ENCODE measurements around the gene GNAO1.

The GNAO1 gene

DNA sequence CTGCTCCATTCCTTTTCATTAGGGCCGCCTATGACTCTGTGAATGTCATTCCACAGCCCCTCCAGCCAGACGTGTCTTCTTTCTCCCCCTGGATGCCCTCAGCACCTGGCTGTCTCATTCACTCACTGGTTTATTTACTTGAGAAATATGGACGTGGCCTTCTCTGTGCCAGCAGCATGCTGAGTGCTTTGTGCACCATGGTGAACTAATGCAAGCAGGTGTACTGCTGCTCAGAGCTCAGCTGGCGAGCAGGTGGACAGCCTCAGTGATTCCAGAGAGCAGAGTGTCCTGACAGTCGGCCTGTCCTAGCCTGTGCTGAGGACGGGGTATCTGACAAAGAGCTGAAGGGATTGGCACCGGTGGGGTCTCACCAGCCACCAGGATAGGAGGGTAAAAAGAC is 96.7 kb downstream of the GNAO1 start:
- no peak for DNase-seq (ENCODE audit: low read depth in 1 of 2, low spot score in 1 of 2)

GRCh38 chr16:56289416-56289815 is 98.1 kb downstream of the GNAO1 start:
- no peak for DNase-seq (ENCODE audit: low read depth in 1 of 2, low spot score in 1 of 2)

DNA sequence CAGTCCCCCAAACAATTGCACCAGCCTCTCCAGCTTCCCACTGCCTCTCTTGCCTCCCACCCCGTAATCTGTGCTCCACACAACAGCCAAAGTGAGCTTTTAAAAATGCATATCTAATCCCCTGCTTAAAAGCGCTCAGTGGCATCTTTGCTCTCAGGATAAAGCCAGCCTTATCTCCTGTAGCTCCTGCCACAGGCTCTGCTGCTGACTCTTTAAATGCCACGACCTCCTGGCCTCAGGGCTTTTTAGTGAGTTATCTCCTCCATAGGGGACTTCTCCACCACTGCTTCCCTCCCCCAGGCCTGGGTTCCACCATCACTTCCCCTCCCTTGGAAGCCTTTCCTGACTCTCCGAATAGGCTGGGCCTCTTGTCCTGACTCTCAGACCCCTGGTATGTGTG is 98.6 kb downstream of the GNAO1 start:
- DNase-seq (ENCODE audit: low read depth in 1 of 2, low spot score in 1 of 2), result no peak

DNA sequence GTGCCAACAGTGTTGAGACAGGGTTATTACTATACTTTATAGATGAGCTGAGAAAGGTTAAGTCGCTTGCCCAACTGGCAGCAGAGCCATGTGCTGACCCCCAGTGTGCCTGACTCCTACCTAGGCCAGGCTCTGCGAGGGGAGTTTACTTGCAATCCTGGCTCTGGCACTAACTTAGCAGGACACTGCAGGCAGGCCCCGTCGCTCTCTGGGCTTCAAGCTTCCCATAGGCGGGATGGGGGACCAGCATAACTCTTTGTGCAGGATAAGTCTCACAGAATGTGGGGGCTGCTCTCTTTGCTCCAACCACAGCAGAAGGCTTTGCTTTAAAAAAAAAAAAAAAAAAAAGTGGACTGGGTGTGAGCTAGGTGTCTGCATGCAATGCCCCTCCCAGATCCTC is 102.7 kb downstream of the GNAO1 start:
- no peak for DNase-seq (ENCODE audit: low read depth in 1 of 2, low spot score in 1 of 2)

GRCh38 chr16:56294579-56294978 is 103.3 kb downstream of the GNAO1 start:
- DNase-seq (ENCODE audit: low read depth in 1 of 2, low spot score in 1 of 2), result no peak

DNA sequence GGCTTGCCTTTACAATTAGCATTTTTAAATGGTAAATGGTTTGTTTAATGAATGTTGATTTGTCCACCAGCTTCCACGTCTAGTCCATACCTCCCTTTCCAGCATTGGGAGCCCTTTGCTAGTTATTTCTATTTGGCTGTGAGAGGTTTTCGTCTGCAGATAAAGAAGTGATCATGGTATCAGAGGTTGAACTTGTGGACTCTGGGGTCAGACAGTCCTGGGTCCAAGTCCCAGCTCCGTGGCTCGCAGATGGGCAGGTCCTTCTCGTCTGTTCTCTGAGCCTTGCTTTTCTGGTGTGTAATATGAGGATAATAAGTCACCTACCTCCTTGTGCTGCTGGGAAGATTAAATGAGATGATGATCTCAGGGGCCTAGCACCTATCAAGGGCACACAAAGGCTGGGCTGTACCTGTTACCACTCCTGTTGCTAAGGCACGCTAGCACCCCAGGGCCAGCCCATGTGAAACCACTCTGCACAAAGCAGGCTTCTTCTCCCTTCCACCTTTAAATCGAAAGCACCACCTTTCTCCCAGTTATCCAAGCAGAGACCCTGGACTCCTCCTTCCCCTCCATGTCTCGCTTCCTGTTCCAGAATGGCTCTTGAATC is 103.9 kb downstream of the GNAO1 start:
- no peak for DNase-seq (ENCODE audit: low read depth in 1 of 2, low spot score in 1 of 2)

DNA sequence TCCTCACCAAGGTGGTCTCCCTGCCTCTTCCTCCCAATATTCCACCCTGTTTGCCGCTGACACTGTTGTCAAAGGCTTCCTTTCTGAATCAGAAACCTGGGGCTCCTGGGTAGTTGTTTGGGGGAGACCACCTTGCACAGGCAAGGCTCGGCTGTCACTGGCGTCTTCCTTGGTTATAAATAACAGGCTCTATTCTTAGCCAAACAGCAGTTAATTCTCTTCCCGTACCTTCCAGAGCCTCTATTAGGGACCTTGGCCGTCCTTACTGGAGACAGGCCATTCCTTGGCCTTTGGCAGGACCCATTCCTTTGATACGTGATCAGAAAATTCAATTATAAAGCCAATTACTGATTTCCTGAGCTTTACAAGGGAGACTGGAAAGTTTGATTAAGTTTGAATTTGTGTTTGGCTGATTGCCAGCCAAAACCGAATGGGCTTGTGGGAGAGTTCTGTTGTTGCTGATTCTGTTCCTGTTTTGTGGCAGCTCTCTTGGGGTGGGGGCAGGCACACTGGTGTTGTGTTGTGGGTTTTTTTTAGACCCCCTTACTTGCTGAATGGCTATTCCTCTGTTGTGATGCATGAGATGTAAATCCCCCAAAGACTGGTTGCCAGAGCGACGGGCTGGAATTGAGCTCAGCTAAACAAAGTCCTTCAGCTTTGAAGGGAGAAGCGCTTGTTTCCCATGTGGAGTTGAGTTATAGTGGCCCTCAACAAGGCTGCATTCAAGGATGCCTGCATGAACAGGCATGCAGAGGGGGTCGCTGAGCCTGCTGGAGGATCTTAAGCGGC is 104.6 kb downstream of the GNAO1 start:
- DNase-seq (ENCODE audit: low read depth in 1 of 2, low spot score in 1 of 2), result no peak

- DNase-seq (ENCODE audit: low read depth in 1 of 2, low spot score in 1 of 2), result no peak
Measured at GRCh38 chr16:56297684-56298083, 106.4 kb downstream of the GNAO1 start.

- DNase-seq (ENCODE audit: low read depth in 1 of 2, low spot score in 1 of 2), result no peak
Measured at GRCh38 chr16:56298116-56298515, 106.8 kb downstream of the GNAO1 start.

DNA sequence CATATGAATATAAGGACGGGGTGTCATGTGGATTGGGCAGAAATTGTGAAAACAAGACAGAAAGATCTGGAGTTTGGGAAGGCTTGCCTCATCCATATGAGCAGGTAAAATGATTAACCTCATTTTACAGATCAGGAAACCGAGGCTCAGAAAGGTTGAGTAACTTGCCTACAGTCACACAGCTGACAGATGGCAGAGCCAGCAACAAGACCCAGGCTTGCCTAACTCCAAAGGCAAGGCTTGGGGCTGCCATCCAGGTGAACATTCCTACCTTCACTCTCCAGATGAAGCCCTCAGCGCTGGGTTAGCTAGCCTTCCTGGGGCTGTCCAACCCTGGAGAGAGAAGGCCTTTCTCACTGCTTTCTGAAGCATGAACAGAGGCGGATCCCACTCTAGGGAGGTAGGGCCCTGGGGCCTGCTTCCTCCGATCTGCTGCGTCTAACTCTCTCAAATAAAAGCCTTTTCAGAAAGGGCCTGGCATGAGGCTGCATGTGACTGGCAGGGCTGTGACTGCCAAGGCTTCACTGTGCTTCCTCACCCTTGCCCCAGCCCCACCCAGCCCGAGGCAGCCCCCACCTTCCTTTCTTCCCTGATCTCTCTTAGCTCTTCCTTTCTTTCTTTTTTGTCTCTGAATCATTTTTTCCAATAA is 107.8 kb downstream of the GNAO1 start:
- no peak for DNase-seq (ENCODE audit: low read depth in 1 of 2, low spot score in 1 of 2)

- no peak for DNase-seq (ENCODE audit: low read depth in 1 of 2, low spot score in 1 of 2)
Measured at GRCh38 chr16:56300242-56300623, 108.9 kb downstream of the GNAO1 start.

- DNase-seq (ENCODE audit: low read depth in 1 of 2, low spot score in 1 of 2), result no peak
Measured at GRCh38 chr16:56300891-56301850, 109.9 kb downstream of the GNAO1 start.

DNA sequence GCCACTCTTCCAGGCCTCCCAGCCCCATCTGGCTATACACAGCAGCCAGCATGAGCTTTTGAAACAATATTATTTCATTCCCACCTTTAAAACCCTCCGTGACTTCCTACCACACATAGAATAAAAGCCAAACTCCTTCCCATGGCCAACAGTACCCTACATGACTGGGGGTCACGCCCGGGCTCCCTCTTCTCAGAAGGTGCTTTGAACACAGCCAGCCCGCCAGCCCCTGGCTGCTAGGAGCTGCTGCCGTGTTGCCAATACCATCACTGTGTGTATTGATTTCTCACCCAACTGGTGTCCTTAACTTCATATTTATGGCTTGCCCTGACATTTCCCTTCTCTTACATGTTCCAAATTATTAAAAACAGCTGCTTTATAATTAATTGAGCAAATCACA is 111.2 kb downstream of the GNAO1 start:
- no peak for DNase-seq (ENCODE audit: low read depth in 1 of 2, low spot score in 1 of 2)

GRCh38 chr16:56303066-56303715 is 111.9 kb downstream of the GNAO1 start:
- no peak for DNase-seq (ENCODE audit: low read depth in 1 of 2, low spot score in 1 of 2)

DNA sequence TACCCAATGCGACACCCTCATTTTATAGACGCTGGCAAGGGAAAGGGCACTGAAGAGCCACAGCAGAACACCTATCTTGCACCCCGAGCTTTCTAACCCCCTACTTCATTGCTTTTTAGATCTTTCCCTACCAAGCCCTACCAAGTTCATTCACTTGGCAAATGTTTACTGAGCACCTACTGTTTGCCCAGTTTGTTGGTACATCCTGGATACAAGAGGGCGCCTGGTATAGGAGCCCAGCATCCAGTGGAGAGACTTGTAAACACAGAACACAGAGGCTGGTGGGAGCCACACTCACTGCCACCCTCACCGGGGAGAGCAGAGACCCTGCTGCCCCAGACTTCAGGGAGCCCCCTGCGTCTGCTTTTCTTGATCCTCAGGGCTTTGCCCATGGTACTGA is 112.6 kb downstream of the GNAO1 start:
- no peak for DNase-seq (ENCODE audit: low read depth in 1 of 2, low spot score in 1 of 2)

- DNase-seq (ENCODE audit: low read depth in 1 of 2, low spot score in 1 of 2), result no peak
Measured at GRCh38 chr16:56305956-56306565, 114.8 kb downstream of the GNAO1 start.

DNA sequence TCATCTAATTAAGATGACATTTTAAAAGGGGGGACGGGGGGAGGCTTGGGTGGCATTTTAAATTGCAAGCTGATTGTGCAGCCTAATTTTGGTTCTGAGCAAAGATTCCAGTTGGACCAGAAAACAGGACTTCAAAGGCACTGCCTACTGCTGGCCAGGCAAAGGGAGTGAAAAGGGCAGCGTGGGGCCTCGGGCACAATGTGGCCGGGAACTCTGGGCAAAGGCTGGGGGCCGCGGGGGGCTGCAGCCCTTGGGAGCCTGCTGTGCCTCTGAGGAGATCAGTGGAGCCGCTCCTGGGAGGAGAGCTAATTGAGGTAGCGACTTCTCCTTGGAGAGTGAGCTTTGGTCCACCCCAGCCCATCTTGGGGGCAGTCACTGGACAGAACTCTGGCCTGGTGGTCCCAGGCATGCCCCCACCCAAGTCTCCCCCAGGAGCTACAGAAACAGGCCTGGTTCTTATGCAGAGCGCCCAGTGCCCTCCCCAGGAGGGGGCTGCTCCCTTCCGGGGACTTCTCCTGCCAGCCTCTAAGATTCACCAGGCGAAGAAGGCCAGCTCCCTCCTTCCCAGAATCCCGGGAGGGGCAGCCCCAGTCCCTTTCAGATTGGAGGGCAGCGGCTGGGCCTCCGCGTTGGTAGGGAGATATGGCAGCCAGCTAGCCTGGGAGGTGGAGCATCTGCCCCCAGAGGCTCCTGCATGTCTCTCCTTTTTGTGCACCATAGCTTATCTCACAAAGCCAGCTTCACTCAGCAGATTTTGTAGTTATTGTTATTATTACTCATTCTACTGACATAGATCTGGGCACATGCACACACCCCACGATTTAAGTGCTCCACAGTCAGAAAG is 115.6 kb downstream of the GNAO1 start:
- DNase-seq (ENCODE audit: low read depth in 1 of 2, low spot score in 1 of 2), result no peak

DNA sequence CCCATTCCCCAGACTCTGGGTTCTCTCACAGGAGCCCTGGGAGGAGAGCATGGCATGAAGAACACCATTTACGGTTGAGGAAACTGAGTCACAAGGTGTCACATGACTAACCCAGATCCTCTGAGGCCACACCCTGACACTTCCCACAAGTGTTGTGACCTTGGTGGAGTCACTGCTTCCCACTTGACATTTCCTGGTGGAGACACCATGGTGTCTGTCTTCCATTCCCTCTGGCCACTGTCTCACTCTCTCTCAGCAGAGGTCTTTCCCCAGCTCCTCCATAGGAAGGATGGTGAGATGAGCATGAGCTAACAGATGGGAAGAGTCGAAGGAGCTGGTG is 116.2 kb downstream of the GNAO1 start:
- no peak for DNase-seq (ENCODE audit: low read depth in 1 of 2, low spot score in 1 of 2)

DNA sequence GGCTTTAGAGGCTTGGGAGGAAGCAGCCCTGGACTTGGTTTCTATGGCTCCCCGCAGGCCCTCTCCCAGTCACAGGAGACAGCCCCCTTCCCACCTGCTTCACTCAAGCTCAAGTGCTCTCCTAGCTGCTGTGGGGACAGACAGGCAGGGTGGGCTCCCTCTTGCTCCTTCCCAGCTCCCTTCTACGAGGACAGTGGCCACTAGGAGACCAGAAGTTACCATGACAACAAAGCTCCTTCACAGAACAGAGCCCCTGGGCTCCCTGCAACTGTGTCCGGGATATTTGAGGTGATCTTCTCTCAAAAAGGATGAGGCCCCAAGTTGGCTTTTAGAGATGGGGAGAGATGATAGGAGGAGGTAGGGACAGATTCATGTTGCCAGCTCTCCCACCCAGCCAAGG is 117.7 kb downstream of the GNAO1 start:
- no peak for DNase-seq (ENCODE audit: low read depth in 1 of 2, low spot score in 1 of 2)

- no peak for DNase-seq (ENCODE audit: low read depth in 1 of 2, low spot score in 1 of 2)
Measured at GRCh38 chr16:56310690-56311089, 119.4 kb downstream of the GNAO1 start.

All from activated T-helper 1 cell treated with anti-CD3 and anti-CD28 coated beads, Interleukin-2, amount 50 U/mL, for 16 hours (primary cell).